Pulmonary artery endothelial cell (primary cell): ENCODE results near the gene CCDC150. TPM values are rescaled to one million over a fixed set of nuclear protein-coding genes. Genes with fewer than 3 reads are reported as not detected.

ENCODE experiments used
- DNase-seq: peaks from one replicate; pipeline ENCODE4 v3.0.0-alpha.2; 2011; ENCODE audit warnings: low read depth, low spot score
- total RNA-seq: library from RNA; depleted of rRNA; stranded (reverse); fragments of >200 nt; gene quantifications from 2 replicates; pipeline ENCODE4 v1.2.3, GENCODE V29; 2014

CCDC150 gene
- total RNA-seq, 1 donor from 2014 or later = 4.6 TPM

DNA sequence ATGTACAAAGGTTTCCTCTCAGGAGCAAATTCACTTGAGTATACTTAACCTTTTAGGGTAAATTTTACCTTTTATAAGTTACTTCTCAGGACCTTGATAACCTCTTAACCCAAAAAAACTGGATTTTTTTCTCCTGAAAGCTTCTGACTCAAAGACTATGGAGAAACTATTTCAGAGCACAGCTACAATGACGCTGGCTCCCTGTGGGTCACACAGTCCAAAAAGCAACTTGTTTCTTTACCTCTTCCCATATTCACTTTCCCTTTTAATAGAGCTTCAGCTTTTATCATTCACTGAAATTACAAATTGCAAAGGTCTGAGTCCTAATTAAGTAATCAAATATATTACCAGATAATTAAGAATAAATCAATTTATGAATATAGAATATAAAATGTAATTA is 127.6 kb downstream of the CCDC150 start:
- no peak for DNase-seq

Other genes starting within 250 kb of the CCDC150 start
- 59.7 and 94.8 TPM in 2 replicates for gene HECW2, start 46.2 kb upstream of the CCDC150 start, total RNA-seq
- 48.6 and 60.0 TPM in 2 replicates for gene GTF3C3, start 160.0 kb downstream of the CCDC150 start, total RNA-seq
- gene C2orf66, start 169.6 kb downstream of the CCDC150 start, total RNA-seq = 0.07 and 0.14 TPM in 2 replicates